Uterus (tissue), 2 donors: ENCODE results near the gene RIMKLB.

Source experiments
- POLR2A ChIP-seq, 2 donors: fragments of 450-650 bp; IDR thresholded peaks; one replicate each; pipeline ENCODE4 v1.6.1; 2016; ENCODE audit warnings: antibody characterized with exemption in 2 of 2, mild to moderate bottlenecking in 1 of 2, moderate library complexity in 1 of 2
- TF ChIP-seq, protein P1 (sequence below), 4 experiments: fragments of 200-600 bp in 2 of 4; fragments of 450-650 bp in 2 of 4; sonication (generic) in 2 of 4; IDR thresholded peaks; one replicate each; pipeline ENCODE4 v1.5.1; 2016 to 2019; ENCODE audit warnings: antibody characterized with exemption in 4 of 4, mild to moderate bottlenecking in 2 of 4, moderate library complexity in 1 of 4

DNA sequence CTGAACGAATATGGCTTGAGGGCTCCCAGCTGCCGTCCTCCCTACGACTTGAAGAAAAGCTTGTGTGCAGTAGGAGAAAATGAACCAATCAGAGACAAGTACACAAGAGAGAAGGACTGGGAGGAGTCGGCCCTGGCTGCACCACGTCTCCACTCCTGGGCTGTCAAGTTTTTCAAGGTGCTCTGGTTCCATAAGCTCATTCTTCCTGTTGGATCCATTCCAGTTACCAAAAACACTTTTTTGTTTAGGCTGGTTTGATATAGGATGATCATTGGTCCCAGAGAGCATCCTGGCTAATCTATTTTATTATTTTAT is 121.8 kb downstream of the RIMKLB start:
- TF ChIP-seq, protein P1, sequence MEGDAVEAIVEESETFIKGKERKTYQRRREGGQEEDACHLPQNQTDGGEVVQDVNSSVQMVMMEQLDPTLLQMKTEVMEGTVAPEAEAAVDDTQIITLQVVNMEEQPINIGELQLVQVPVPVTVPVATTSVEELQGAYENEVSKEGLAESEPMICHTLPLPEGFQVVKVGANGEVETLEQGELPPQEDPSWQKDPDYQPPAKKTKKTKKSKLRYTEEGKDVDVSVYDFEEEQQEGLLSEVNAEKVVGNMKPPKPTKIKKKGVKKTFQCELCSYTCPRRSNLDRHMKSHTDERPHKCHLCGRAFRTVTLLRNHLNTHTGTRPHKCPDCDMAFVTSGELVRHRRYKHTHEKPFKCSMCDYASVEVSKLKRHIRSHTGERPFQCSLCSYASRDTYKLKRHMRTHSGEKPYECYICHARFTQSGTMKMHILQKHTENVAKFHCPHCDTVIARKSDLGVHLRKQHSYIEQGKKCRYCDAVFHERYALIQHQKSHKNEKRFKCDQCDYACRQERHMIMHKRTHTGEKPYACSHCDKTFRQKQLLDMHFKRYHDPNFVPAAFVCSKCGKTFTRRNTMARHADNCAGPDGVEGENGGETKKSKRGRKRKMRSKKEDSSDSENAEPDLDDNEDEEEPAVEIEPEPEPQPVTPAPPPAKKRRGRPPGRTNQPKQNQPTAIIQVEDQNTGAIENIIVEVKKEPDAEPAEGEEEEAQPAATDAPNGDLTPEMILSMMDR (IDR thresholded peaks at IDR 0.05): no peak
- no peak for TF ChIP-seq POLR2A (IDR thresholded peaks at IDR 0.05)
